GM10248 (cell line): Measurements from ENCODE around the gene GPHB5.

Experiments used
- CTCF ChIA-PET: fragments of 300-600 bp; sonication (Branson Sonifier 250); formaldehyde crosslinking; extraction: SDS; loops from one replicate; lab custom pipeline; 2021; ENCODE audit warnings: antibody characterized with exemption; lab: Yijun Ruan, JAX
- POLR2A ChIA-PET: fragments of 350-650 bp; sonication (Branson Sonifier 250); formaldehyde crosslinking; extraction: SDS; loops from one replicate; lab custom pipeline; 2020; ENCODE audit warnings: antibody characterized with exemption; lab: Yijun Ruan, JAX
- DNase-seq: peaks from one replicate; pipeline ENCODE4 v3.0.0; 2012; ENCODE audit errors: extremely low spot score
- TF ChIP-seq, protein P1 (sequence below): IDR thresholded peaks from 2 replicates; pipeline ENCODE4 v1.5.1; 2012; ENCODE audit warnings: mild to moderate bottlenecking, low read depth; ENCODE audit errors: extremely low read depth, missing control alignments, control extremely low read depth

Gene GPHB5

DNA sequence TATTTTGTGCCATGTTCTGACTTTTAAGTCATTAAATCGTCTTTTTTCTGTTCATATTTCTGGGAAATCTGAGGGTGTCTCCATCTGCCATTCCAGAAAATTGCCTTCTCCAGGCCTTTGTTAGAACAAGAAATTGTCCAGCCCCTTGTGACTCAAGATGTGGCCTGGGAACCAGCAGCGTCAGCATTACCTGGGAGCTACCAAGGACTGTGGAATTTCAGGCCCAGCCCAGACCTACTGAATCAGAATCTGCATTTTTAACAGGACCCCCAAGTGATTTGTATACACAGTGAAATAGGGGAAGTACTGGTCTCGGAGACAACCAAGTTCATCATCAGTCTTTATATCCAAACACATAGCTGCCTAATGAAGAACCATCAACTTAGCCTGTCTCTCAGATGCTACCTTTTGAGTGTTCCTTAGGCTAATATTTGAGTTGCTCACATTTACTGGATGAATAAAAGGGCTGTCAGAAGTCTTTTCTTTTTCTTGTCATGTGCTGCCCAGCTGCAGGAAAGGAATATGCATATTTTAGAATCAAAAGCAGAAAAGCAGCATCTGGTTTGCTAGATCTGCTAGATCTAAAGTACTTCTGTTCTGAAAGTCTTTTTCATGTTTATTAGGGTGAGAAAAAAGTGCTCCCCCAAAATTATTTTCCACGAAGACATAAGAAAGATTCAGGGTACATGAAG lies 21.2 kb downstream of the GPHB5 start:
- CTCF ChIA-PET: interaction anchor here (1.4 to 1.6 kb wide), 2 partner anchors 11 to 12 kb away, joined by 3 to 5 read pairs; no protein-coding TSS in a partner anchor
- TF ChIP-seq, protein P1, sequence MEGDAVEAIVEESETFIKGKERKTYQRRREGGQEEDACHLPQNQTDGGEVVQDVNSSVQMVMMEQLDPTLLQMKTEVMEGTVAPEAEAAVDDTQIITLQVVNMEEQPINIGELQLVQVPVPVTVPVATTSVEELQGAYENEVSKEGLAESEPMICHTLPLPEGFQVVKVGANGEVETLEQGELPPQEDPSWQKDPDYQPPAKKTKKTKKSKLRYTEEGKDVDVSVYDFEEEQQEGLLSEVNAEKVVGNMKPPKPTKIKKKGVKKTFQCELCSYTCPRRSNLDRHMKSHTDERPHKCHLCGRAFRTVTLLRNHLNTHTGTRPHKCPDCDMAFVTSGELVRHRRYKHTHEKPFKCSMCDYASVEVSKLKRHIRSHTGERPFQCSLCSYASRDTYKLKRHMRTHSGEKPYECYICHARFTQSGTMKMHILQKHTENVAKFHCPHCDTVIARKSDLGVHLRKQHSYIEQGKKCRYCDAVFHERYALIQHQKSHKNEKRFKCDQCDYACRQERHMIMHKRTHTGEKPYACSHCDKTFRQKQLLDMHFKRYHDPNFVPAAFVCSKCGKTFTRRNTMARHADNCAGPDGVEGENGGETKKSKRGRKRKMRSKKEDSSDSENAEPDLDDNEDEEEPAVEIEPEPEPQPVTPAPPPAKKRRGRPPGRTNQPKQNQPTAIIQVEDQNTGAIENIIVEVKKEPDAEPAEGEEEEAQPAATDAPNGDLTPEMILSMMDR: no peak
- POLR2A ChIA-PET: no interaction called here
- no peak for DNase-seq

DNA sequence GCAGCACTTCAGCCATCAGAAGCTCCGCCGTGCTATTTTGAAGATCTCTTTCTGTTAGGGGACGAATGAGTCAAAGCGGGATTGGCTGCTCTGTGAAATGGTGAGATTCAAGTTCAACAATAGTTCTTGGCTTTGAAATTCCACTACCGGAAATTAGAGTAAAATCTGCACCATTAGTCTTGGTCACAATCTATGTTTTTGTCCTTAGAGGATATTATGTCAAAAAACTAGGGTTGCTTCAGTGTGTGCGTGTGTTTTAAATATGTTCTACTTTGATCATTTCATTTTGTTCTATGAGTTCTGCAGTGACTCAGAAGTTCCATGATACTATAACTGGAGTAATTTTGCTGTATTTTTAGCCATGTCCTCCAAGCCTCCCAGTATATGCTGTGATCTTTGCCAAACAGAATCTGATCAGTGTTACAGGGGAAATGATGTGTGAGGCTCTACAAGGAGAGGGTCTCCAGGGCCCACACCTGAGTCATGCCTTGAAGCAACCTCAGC lies 22.6 kb downstream of the GPHB5 start:
- DNase-seq: no peak
- POLR2A ChIA-PET: no interaction called here
- CTCF ChIA-PET: interaction anchor here (0.7 kb wide), 1 partner anchor 19 kb away, joined by 3 read pairs; no protein-coding TSS in a partner anchor
- TF ChIP-seq, protein P1: no peak

DNA sequence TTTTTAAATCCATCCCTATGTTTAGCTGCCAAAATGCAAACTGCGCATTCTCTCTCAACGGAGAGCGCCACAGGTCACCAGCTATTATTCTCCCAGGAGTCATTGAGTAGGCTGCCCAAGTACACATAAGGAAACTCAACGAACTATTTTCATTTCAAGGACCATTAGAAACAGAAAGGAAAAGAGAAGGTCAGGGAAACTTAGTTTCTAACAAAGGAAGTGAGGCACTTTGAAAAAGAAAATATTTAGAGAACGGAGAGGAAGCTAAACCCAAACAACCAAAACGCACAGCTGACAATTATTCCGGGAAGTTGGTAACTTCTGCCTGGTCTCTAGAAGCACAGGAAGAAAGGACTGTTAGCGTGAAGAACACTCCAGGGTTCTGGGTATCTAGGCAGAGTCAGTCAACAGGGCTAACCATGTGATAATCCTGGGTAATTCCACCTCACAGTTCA lies 23.5 kb downstream of the GPHB5 start:
- CTCF ChIA-PET: interaction anchor here (1.0 to 3.3 kb wide), 2 partner anchors 11 to 15 kb away, joined by 3 to 19 read pairs; no protein-coding TSS in a partner anchor
- POLR2A ChIA-PET: no interaction called here
- DNase-seq: no peak
- TF ChIP-seq, protein P1: no peak

DNA sequence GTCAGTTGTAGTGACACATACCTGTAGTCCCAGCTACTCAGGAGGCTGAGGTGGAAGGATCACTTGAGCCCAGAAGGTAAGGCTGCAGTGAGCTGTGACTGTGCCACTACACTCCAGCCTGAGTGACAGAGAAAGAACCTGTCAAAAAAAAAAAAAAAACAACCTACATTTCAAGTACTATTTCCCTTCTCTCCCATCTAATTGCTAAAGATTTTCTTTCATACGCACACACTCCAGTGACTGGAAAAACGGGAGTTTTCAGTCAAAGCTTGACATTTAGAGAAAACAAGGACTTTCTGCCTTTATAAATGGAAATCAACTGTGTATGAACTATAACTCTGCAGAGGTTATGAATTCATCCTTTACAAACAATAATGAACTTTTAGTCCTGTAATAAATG lies 25.9 kb downstream of the GPHB5 start:
- CTCF ChIA-PET: interaction anchor here (1.3 to 3.9 kb wide), 5 partner anchors 9 to 25 kb away, joined by 3 to 19 read pairs (median 4); no protein-coding TSS in a partner anchor
- no peak for DNase-seq
- TF ChIP-seq, protein P1: no peak
- POLR2A ChIA-PET: no interaction called here

GRCh38 chr14:63290741-63291430 lies 27.8 kb downstream of the GPHB5 start:
- ChIA-PET POLR2A (no interaction called here), CTCF (interaction anchor here (0.8 to 3.9 kb wide), 2 partner anchors 9 to 13 kb away, joined by 3 to 13 read pairs; no protein-coding TSS in a partner anchor)
- no peak for DNase-seq
- TF ChIP-seq, protein P1: no peak

GRCh38 chr14:63288853-63289252 lies 29.9 kb downstream of the GPHB5 start:
- no peak for DNase-seq
- CTCF ChIA-PET: interaction anchor here (0.9 to 1.4 kb wide), 3 partner anchors 11 to 14 kb away, joined by 3 to 6 read pairs (median 3); no protein-coding TSS in a partner anchor
- TF ChIP-seq, protein P1: no peak
- POLR2A ChIA-PET: no interaction called here
